NCI-H345 treated with DMSO at 0.1 percent for 48 hours (cell line): ENCODE results near the gene CDK19.
"Not testable (repeated sequence)": the region's sequence is repeated elsewhere in the genome, so short reads cannot be mapped to it uniquely, and the experiment has no call there.

ENCODE experiments used
- DNase-seq: peaks from one replicate; lab custom pipeline; 2025; ENCODE audit not compliant: unreplicated experiment; lab: John Stamatoyannopoulos, UW

CDK19 gene

DNA sequence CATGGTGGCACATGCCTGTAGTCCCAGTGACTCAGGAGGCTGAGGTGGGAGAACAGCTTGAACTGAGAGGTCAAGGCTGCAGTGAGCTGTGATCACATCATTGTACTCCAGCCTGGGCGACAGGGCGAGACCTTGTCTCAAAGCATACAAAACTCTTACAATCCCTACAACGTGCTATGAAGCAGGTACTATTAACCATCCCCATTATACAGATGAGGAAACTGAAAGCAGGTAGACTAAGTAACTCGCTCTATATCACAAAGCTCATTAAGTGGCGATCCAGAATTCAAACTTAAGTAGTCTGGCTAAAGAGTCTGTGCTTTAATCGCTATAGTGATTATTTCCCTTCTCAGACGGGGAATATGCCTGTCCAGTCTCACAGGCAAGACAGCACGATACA is 54.7 kb downstream of the CDK19 start:
- no peak for DNase-seq

DNA sequence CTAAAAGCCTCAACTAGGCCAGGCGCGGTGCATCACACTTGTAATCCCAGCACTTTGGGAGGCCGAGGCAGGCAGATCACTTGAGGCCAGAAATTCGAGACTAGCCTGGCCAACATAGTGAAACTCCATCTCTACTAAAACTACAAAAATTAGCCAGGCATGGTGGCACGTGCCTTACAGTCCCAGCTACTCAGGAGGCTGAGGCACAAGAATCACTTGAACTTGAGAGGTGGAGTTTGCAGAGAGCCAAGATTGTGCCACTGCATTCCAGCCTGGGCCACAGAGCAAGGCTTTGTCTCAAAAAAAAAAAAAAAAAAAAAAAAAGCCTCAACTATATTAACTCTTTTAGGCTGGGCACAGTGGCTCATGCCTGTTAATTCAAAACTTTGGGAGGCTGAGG is 55.2 kb downstream of the CDK19 start:
- DNase-seq, result not testable (repeated sequence)

DNA sequence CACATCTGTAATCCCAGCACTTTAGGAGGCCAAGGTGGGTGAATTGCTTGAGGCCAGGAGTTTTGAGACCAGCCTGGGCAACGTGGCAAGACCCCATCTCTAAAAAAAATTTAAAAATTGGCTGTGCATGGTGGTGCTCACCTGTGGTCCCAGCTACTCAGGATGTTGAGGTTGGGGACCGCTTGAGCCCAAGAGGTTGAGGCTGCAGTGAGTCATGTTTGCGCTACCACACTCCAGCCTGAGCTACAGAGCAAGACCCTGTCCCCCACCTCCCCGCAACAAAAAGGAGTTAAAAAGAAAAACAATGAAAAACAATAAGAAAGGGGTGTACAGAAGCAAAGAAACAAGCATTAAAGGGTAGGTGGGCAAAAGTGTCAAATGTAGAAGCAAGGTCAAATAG is 57.3 kb downstream of the CDK19 start:
- DNase-seq, result no peak

DNA sequence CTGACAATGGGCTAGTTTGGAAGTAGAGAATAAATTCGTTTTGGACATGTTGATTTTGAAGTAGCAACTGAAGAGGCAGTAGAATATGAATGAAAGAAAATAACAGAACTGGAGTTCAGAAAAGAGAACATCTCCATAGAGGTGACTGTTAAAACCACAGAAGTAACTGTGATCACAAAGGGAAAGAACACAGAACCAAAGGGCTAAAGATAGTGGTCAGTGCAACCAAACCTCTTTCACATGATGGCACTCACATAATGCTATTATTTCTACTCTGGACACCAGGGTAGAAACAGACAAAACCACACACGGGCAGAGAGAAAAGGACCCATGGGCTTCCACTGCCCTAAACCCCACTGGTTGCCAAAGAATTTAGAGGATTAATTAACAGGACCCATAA is 58.5 kb downstream of the CDK19 start:
- DNase-seq, result no peak

DNA sequence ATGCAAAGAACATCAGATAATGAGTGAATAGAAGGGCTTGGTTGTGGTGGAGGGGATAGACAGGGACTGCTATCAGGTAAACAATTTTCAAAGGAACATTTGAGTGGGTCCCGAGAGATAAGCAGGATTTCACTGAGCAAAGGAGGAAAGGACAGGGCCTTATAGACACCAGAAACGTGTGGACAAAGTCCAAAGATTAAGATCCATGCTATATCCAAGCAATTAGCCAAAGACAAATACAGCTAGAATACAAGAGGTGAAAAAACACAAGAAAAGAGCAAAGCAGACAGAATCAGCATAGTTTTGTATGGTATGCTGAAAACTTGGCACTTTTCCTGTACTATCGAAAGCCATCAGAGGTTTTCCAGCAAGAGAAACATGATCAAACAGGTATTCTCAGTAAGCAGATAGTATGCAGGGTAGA is 59.8 kb downstream of the CDK19 start:
- no peak for DNase-seq

DNA sequence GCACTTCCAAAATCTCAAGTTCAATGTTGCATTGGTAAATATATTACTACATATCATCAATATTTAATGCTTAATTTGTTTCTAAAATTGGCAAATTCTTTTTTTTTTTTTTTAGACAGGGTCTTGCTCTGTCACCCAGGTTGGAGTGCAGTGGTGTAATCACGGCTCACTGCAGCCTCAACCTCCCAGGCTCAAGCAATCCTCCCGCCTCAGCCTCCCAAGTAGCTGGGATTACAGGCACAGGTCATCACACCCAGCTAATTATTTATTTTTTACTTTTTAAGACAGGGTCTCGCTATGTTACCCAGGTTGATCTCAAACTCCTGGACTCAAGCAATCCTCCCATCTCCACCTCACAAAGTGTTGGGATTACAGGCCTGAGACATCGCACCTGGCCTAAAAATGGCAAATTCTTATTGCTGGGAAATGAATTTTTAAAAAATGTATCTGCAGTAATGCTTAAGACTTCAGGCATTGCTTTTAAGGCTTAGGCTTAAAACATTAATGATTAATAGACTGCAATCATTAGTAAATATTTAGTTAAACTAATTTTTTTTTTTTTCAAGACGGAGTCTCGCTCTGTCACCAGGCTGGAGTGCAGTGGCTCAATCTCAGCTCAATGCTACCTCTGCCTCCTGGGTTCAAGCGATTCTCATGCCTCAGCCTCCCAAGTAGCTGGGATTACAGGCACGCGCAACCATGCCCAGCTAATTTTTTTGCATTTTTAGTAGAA is 61.2 kb downstream of the CDK19 start:
- DNase-seq, result not testable (repeated sequence)

DNA sequence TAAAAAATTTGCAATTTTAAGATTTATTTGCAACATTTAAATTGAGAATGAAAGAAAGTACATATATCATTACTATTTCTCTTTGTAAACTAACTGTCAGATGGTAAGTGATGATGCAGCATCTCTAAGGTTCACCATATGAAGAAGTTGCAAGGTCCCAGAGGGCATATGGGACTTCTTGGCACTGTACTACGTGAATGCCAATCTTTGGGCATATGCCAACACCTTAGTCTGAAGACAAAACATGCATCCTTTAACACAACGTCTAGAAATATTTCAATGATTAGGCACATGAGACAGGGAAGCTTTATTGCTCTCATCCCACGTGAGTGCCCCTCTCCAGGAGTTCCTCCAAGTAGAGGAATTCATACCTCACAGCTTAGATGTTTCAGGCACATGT is 66.8 kb downstream of the CDK19 start:
- no peak for DNase-seq

DNA sequence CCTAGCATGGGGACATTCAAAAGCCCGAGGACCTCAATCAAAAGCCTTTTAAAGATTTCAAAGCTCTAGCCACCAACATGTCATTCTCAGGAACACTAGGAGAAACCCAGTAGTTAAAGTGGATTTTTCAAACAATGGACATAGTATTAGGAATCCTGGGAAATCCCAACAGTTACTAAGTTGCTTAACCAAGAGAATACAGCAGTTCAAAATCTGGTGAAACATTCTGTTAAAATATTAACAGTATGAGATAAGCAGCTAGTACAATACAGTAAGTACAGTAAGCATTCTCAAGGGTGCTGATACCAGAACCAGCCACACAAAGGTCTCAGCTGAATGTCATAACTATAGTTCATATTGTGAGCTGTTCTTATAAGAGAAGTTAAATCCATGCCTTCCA is 68.6 kb downstream of the CDK19 start:
- DNase-seq, result no peak

DNA sequence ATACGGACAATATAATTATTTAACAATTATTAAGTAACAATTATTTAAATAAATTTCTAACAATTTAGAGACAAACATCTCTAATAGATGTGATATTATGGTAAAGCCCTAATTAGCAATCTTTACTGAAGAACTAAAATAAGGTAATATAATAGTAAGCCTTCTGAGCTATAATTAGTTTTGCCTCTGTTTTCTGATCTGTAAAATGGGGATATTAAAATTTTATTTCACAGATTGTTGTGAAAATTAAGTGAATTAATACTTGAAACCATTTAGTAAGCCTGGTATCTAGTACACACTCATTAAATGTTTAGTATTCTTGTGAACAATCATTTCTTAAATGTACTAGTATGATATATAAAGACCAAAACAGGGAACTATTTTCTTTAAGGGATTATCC is 70.3 kb downstream of the CDK19 start:
- DNase-seq, result no peak

DNA sequence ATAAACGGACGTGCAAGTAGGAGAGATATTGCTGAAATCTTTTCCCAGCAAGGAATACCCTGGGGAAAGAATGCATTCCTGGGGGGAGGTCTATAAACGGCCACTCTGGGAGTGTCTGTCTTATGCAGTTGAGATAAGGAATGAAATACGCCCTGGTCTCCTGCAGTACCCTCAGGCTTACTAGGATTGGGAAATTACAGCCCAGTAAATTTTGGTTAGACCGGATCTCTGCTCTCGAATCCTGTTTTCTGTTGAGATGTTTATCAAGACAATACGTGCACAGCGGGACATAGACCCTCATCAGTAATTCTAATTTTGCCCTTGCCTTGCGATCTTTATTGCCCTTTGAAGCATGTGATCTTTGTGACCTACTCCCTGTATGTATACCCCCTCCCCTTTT is 72.7 kb downstream of the CDK19 start:
- DNase-seq, result not testable (repeated sequence)

DNA sequence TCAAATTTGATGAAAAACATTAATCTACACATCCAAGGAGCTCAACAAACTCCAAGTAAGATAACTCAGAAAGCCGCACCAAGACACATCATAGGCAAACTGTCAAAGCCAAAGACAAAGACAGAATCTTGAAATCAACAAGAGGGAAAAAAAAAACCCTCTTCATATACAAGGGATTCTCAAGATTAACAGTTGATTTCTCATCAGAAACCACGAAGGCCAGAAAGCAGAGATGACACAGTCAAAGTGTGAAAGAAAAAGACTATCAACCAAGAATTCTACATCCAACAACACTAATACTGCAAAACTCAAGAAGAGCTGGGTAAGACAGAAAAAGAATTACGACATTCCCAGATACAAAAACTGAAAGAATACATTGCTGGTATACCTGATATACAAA is 73.8 kb downstream of the CDK19 start:
- no peak for DNase-seq

DNA sequence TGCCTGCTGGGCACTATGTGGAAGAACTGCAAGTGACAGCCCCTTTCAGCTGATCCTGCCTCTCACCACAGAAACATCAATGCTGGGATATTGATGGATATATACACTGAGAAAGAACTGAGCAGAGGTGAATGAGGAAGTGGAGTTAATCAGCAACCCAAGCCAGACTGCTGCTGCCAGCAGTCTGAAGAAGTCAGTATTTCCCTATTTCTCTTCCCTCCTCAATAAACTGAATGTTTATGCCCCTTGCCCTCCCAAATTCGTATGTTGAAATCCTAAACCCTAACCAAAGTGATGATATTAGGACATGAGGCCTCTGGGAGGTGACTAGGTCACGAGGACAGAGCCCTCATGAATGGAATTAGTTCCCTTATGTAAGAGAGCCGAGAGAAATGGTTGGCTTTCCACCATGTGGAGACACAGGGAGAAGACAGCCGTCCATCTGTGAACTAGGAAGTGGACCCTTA is 76.3 kb downstream of the CDK19 start:
- no peak for DNase-seq

DNA sequence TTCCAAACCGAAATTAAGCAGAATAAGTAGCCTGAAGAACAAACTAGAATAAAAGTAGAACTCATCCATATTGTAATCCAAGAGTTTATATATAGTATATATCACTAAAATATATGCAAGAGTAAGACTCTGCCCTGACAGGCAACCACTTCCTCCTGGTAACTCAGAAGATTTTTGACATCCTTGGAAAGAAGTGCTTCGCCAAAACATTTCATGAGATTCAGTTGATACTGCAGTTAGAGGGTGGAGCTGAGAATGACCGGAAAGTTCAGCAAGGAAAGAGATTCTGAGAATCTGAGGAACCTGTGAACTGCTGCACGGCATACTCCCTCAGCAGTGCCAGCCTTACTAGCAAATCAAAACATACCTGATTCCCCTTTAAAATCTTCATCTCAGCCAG is 79.6 kb downstream of the CDK19 start:
- no peak for DNase-seq

DNA sequence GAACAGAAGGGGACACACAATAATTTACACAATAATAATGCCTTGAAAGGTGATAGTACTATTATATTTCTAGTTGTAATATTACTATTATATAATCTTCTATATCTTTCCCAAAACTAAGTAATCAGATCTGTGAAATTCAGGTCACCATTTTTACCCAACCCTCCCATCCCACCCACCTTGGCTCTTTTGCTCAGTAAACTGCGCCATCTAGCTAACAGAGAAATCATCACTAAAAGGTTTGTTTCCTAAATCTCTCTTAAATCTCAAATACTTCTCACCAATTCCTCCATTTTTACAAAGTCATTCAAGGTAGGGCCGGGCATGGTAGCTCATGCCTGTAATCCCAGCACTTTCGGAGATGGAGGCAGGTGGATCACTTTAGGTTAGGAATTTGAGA is 83.4 kb downstream of the CDK19 start:
- no peak for DNase-seq

DNA sequence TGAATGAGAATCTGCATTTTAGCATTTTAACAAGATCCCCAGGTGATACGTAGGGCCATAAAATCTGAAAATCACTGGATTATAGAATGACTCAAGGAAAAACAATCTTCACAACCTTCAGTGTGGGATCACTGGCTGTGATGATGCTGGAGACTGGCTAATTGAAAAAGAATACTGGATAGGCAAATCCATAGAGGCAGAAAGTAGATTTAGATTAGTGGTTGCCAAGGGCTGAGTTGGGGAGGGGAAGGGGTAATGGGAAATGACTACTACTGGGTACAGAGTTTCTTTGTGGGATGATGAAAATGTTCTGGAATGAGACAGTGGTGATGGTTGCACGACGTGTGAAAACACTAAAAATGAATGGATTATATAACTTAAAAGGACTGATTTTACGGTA is 84.1 kb downstream of the CDK19 start:
- DNase-seq, result no peak

DNA sequence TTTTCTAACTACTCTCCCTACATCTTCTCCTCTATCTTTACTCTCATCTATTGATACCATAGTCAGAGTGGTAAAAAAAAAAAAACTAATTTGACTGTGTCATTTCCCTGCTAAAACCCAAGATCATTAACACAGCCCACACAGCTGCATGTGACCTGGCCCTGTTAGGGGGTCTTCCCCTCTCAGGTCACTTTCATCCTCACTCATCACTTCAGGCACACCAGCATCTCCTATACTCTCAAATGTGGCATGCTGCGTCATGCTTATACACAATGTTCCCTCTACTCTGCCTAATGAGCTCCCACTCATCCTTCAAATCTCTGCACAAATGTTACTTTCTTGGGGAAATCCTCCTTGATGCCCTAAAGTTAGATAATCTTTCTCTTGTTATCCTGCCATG is 86.8 kb downstream of the CDK19 start:
- DNase-seq, result no peak

DNA sequence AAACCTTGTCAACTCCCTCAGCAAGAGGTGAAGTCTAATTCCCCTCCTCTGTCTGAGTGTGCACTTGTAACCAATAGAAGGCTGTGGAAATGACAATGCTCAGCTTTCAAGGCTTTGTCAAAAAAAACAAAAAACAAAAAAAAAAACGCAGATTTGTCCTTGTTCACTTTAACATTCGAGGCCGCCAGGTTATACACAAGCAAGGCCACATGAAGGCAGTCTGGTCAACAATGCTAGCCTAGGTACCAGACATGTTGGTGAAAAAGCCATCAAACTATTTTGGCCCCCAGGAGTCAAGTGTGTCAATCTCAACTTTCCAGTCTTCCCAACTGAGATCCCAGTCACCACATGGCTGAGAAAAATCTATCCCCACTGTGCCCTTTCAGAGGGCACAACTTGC is 92.3 kb downstream of the CDK19 start:
- DNase-seq, result no peak

DNA sequence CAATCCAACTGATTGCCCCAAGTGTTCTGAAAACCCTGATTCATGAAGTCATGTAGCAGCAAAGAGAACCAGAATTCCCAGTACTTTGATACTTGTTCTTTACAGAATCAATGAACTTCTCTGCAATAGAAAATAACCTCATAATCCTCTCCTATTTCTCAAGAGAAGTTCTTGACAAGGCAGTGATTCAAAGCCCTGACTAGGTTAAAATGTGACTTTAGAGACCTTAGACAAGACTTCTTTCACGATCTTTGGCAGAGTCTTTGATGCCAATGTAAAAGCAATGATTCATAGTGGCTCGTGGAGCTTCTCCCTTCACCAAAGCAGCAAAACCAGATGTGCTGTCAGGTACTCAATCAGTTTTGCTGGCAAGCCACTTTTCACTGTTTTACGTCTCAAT is 95.2 kb downstream of the CDK19 start:
- no peak for DNase-seq

DNA sequence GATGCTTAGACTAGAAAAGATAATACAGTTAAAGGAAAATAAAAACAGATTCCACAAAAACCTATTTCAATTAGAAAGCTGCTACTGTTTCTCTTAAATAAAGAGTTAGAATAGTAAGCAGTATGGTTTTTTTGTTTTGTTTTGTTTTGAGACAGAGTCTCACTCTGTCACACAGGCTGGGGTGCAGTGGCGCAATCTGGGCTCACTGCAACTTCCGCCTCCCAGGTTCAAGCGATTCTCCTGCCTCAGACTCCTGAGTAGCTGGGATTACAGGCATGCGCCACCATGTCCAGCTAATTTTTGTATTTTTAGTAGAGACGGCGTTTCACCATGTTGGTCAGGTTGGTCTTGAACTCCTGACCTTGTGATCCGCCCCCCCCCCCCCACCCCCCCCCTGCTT is 95.7 kb downstream of the CDK19 start:
- not testable (repeated sequence) for DNase-seq

DNA sequence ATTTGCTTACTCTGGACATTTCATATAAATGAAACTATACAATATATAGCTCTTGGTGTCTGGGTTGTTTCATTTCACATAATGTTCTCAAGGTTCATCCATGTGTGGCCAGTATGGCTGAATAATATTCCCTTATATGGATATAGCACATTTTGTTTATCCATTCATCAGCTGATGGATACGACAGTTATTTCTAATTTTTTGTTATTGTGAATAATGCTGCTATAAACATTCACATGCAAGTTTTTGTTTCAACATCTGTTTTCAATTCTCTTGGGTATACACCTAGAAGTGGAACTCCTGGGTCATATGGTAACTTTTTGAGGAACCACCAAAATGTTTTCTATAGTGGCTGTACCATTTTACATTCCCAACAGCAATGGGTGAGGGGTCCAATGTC is 101.1 kb downstream of the CDK19 start:
- DNase-seq, result no peak

DNA sequence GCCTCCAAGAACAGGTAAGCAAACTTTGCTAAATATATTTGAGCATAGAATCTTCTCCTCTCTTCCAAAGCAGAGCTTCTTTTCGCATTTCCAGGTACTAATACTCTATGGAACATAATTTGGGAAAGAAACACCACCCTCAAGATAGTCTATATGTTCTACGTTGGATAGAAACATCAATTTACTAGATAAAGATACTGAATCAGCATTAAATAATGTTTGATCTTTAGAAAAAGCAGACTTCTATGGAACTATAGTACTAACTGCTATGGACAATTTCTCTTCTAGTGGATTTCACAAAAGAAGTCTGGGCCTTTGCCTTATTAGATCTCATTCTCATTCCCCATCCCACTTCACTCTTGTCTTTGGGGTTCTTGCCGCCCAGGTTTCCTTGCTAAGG is 103.0 kb downstream of the CDK19 start:
- DNase-seq, result no peak

DNA sequence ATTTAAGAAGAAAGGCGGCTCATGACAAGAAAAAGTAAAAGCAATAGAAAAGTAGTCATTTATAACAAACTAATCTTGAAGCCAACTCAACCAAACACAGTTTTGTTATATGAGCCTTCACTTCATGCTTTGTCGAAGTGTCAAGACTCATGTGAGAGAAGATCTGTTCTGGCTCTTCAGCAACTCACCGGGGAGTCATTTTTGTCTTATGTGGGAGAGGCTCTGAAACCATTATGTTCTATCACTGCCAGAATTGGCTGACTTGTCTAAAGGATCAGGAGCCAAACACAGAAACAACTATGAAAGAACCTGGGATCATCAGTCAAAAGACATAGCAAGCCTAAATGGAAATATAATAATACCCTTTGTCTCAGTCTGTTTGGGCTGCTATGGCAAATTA is 105.2 kb downstream of the CDK19 start:
- DNase-seq, result no peak

DNA sequence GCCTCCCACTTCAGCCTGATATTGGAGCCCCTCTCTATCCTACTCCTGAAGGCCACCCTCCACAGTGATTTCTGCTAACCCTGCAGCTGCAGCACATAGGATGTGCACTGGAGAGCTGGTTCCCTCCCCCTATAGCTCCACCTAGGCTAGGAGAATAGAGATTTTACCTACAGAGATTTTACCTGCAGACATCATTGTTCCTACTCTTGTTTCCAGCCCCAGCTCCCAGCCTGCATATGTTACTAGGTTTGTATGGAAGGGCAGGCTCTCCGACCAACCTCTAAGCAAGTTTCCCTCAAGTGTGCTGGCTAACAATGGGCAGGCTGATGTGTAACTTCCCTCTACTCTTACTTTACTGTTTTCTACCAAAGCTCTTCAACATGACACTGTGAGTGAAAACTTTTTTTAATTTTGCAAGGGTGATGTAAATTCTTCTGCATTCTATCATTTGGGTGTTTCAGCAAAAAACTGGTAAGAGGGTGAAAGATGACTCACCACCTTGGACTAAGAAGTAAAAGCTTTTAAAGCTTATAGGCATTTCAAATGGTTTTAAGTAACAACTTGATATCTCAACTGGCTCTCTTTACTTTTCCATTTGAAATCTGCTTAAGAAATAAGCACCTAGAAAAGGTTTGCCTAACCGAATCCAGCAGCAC is 106.8 kb downstream of the CDK19 start:
- DNase-seq, result no peak
